ENCODE data around the gene RCOR2. TPM values are rescaled to one million over a fixed set of nuclear protein-coding genes. Genes with fewer than 3 reads are reported as not detected.

RCOR2 gene
- polyA plus RNA-seq, 1 donor from 2014 or later = 41.5 TPM

- H4K20me1 ChIP-seq (ENCODE audit: insufficient read depth) = peaks cover 7% of the 10 kb centered on the region
- H3K27ac ChIP-seq (ENCODE audit: low read length) = no peak overlapping the region
- H3K79me2 ChIP-seq (replicated peaks; ENCODE audit: insufficient read depth, low read length) = peaks cover 30% of the 10 kb centered on the region
- H3K27me3 ChIP-seq (ENCODE audit: insufficient read depth, low read depth, low read length) = no peaks in the 10 kb centered on the region
- no peaks in the 10 kb centered on the region for H3F3A ChIP-seq (ENCODE audit: insufficient read depth, low read length, poor library complexity, severe bottlenecking)
- no peaks in the 10 kb centered on the region for H3K9me2 ChIP-seq (ENCODE audit: insufficient read depth, low read length)
- H2AFZ ChIP-seq (ENCODE audit: low read depth, low read length) = no peak overlapping the region
- H3K9me3 ChIP-seq (ENCODE audit: low read length) = no peaks in the 10 kb centered on the region
- peaks cover 6% of the 10 kb centered on the region for H3K36me3 ChIP-seq (ENCODE audit: insufficient read depth, low read length)
- TF ChIP-seq REST (IDR thresholded peaks at IDR 0.05; ENCODE audit: borderline replicate concordance) = no peak
- no peak for TF ChIP-seq MXI1 (conservative IDR thresholded peaks at IDR 0.05; ENCODE audit: poor library complexity, severe bottlenecking)
- TF ChIP-seq EP300 (conservative IDR thresholded peaks at IDR 0.05; ENCODE audit: poor library complexity, severe bottlenecking) = no peak
- peak overlapping the region; percentile 98 for H3K4me3 ChIP-seq (ENCODE audit: low read length)
- H3K9ac ChIP-seq (ENCODE audit: low read length) = no peak overlapping the region
- H3K4me2 ChIP-seq (ENCODE audit: low read length) = no peak overlapping the region
Observed at GRCh38 chr11:63913866-63914830, 2.8 kb downstream of the RCOR2 start.

- Histone ChIP-seq H3K4me2 (ENCODE audit: low read length) (no peak overlapping the region), H3K9me2 (ENCODE audit: insufficient read depth, low read length) (no peaks in the 10 kb centered on the region), H3K79me2 (replicated peaks; ENCODE audit: insufficient read depth, low read length) (peaks cover 30% of the 10 kb centered on the region), H3K27me3 (ENCODE audit: insufficient read depth, low read depth, low read length) (no peaks in the 10 kb centered on the region), H2AFZ (ENCODE audit: low read depth, low read length) (no peak overlapping the region), H4K20me1 (ENCODE audit: insufficient read depth) (peaks cover 7% of the 10 kb centered on the region), H3K9me3 (ENCODE audit: low read length) (no peaks in the 10 kb centered on the region), H3K9ac (ENCODE audit: low read length) (no peak overlapping the region), H3K4me3 (ENCODE audit: low read length) (no peak overlapping the region), H3K36me3 (ENCODE audit: insufficient read depth, low read length) (peaks cover 6% of the 10 kb centered on the region), H3K27ac (ENCODE audit: low read length) (no peak overlapping the region), H3F3A (ENCODE audit: insufficient read depth, low read length, poor library complexity, severe bottlenecking) (no peaks in the 10 kb centered on the region)
- no peak for TF ChIP-seq RAD21 (conservative IDR thresholded peaks at IDR 0.05)
- TF ChIP-seq REST (IDR thresholded peaks at IDR 0.05; ENCODE audit: borderline replicate concordance) = no peak
- TF ChIP-seq EP300 (conservative IDR thresholded peaks at IDR 0.05; ENCODE audit: poor library complexity, severe bottlenecking) = no peak
- no peak for TF ChIP-seq SMC3 (conservative IDR thresholded peaks at IDR 0.05; ENCODE audit: poor library complexity)
- no peak for TF ChIP-seq POLR2AphosphoS5 (IDR thresholded peaks at IDR 0.05)
- TF ChIP-seq TAF1 (IDR thresholded peaks at IDR 0.05; ENCODE audit: low read depth) = no peak
Observed at GRCh38 chr11:63912678-63913077, 4.3 kb downstream of the RCOR2 start.

Measured in neural cell (in vitro differentiated cells).